Activated T-cell treated with anti-CD3 and anti-CD28 coated beads, Interleukin-2, amount 50 U/mL, for 24 hours (primary cell): Measurements from ENCODE around the gene DEFB113.

Source experiments
- DNase-seq: peaks from one replicate; pipeline ENCODE4 v3.0.0-alpha.2; 2020
- H3K27ac Mint-ChIP-seq: 2 replicates; pipeline ENCODE4 v1.8.0; 2020; ENCODE audit warnings: mild to moderate bottlenecking, mixed read lengths
- H3K27me3 Mint-ChIP-seq: 2 replicates; pipeline ENCODE4 v1.8.0; 2020; ENCODE audit warnings: mixed read lengths
- H3K36me3 Mint-ChIP-seq: 2 replicates; pipeline ENCODE4 v1.8.0; 2020; ENCODE audit warnings: low read depth, mixed read lengths
- H3K4me1 Mint-ChIP-seq: 2 replicates; pipeline ENCODE4 v1.8.0; 2020; ENCODE audit warnings: low read depth, mixed read lengths
- H3K4me3 Mint-ChIP-seq: 2 replicates; pipeline ENCODE4 v1.8.0; 2020; ENCODE audit warnings: mild to moderate bottlenecking, moderate library complexity, mixed read lengths
- H3K9me3 Mint-ChIP-seq: 2 replicates; pipeline ENCODE4 v1.8.0; 2020; ENCODE audit warnings: mixed read lengths

The DEFB113 gene

GRCh38 chr6:49918787-49919186, 50.6 kb downstream of the DEFB113 start:
- H3K4me1 Mint-ChIP-seq, result no peaks in the 10 kb centered on the region
- H3K27me3 Mint-ChIP-seq, result no peaks in the 10 kb centered on the region
- H3K4me3 Mint-ChIP-seq, result no peak overlapping the region
- H3K36me3 Mint-ChIP-seq, result no peaks in the 10 kb centered on the region
- H3K9me3 Mint-ChIP-seq, result no peaks in the 10 kb centered on the region
- no peak for DNase-seq
- no peak overlapping the region for H3K27ac Mint-ChIP-seq
